ENCODE results near the gene ALPG.
"Not testable (repeated sequence)": the region's sequence is repeated elsewhere in the genome, so short reads cannot be mapped to it uniquely, and the experiment has no call there.

The ALPG gene

GRCh38 chr2:232445149-232445885 lies 38.7 kb downstream of the ALPG start:
- not testable (repeated sequence) for H3K36me3 Mint-ChIP-seq (ENCODE audit: low read depth); H3K27ac Mint-ChIP-seq; H3K4me1 Mint-ChIP-seq (ENCODE audit: low read depth)

GRCh38 chr2:232446266-232446777 lies 39.7 kb downstream of the ALPG start:
- not testable (repeated sequence) for H3K27me3 Mint-ChIP-seq; H3K36me3 Mint-ChIP-seq (ENCODE audit: low read depth)

More at GRCh38 chr2:232445149-232445885, 38.7 kb downstream of the ALPG start:
- H3K4me3 Mint-ChIP-seq, H3K27me3 Mint-ChIP-seq, H3K9me3 Mint-ChIP-seq: not testable (repeated sequence)

GRCh38 chr2:232447091-232447620 lies 40.5 kb downstream of the ALPG start:
- H3K36me3 Mint-ChIP-seq (ENCODE audit: low read depth): no peaks in the 10 kb centered on the region
- H3K27ac Mint-ChIP-seq: no peak overlapping the region
- no peaks in the 10 kb centered on the region for H3K27me3 Mint-ChIP-seq
- H3K4me3 Mint-ChIP-seq: no peak overlapping the region
- no peaks in the 10 kb centered on the region for H3K4me1 Mint-ChIP-seq (ENCODE audit: low read depth)
- H3K9me3 Mint-ChIP-seq: no peaks in the 10 kb centered on the region

More at GRCh38 chr2:232446266-232446777, 39.7 kb downstream of the ALPG start:
- not testable (repeated sequence) for H3K9me3 Mint-ChIP-seq; H3K27ac Mint-ChIP-seq; H3K4me3 Mint-ChIP-seq; H3K4me1 Mint-ChIP-seq (ENCODE audit: low read depth)

- Mint-ChIP-seq H3K36me3 (ENCODE audit: low read depth) (no peaks in the 10 kb centered on the region), H3K27ac (no peak overlapping the region), H3K27me3 (no peaks in the 10 kb centered on the region), H3K9me3 (no peaks in the 10 kb centered on the region), H3K4me1 (ENCODE audit: low read depth) (no peaks in the 10 kb centered on the region), H3K4me3 (no peak overlapping the region)
Observed at GRCh38 chr2:232447638-232448303, 41.1 kb downstream of the ALPG start.

GRCh38 chr2:232448304-232448690 lies 41.7 kb downstream of the ALPG start:
- no peaks in the 10 kb centered on the region for H3K4me1 Mint-ChIP-seq (ENCODE audit: low read depth)
- no peaks in the 10 kb centered on the region for H3K36me3 Mint-ChIP-seq (ENCODE audit: low read depth)
- H3K27ac Mint-ChIP-seq: no peak overlapping the region
- H3K9me3 Mint-ChIP-seq: no peaks in the 10 kb centered on the region
- H3K27me3 Mint-ChIP-seq: no peaks in the 10 kb centered on the region
- H3K4me3 Mint-ChIP-seq: no peak overlapping the region

- Mint-ChIP-seq H3K4me1 (ENCODE audit: low read depth) (no peaks in the 10 kb centered on the region), H3K27me3 (peaks cover 1% of the 10 kb centered on the region), H3K9me3 (no peaks in the 10 kb centered on the region), H3K36me3 (ENCODE audit: low read depth) (no peaks in the 10 kb centered on the region), H3K27ac (no peak overlapping the region), H3K4me3 (no peak overlapping the region)
Observed at GRCh38 chr2:232449964-232450363, 43.3 kb downstream of the ALPG start.

GRCh38 chr2:232451645-232452044 lies 45.0 kb downstream of the ALPG start:
- not testable (repeated sequence) for H3K4me1 Mint-ChIP-seq (ENCODE audit: low read depth); H3K27ac Mint-ChIP-seq; H3K4me3 Mint-ChIP-seq; H3K36me3 Mint-ChIP-seq (ENCODE audit: low read depth); H3K27me3 Mint-ChIP-seq; H3K9me3 Mint-ChIP-seq

GRCh38 chr2:232454630-232455029 lies 48.0 kb downstream of the ALPG start:
- Mint-ChIP-seq H3K4me1 (ENCODE audit: low read depth) (no peaks in the 10 kb centered on the region), H3K27me3 (peaks cover 10% of the 10 kb centered on the region), H3K27ac (no peak overlapping the region), H3K4me3 (no peak overlapping the region), H3K36me3 (ENCODE audit: low read depth) (no peaks in the 10 kb centered on the region), H3K9me3 (no peaks in the 10 kb centered on the region)

- Mint-ChIP-seq H3K4me3 (no peak within 1 kb of the TSS), H3K36me3 (ENCODE audit: low read depth) (no peaks in the 10 kb centered on the region), H3K9me3 (no peaks in the 10 kb centered on the region), H3K27me3 (peaks cover 10% of the 10 kb centered on the region), H3K27ac (no peak within 1 kb of the TSS), H3K4me1 (ENCODE audit: low read depth) (no peaks in the 10 kb centered on the region)
Observed at GRCh38 chr2:232455426-232456255, 49.0 kb downstream of the ALPG start, which contains the start of gene ALPI. TSS of gene ALPI (plus strand) at chr2:232456153. CDS start at chr2:232456200, 47 bp downstream.

- H3K27ac Mint-ChIP-seq: no peak overlapping the region
- no peak overlapping the region for H3K4me3 Mint-ChIP-seq
- no peaks in the 10 kb centered on the region for H3K9me3 Mint-ChIP-seq
- H3K27me3 Mint-ChIP-seq: peaks cover 10% of the 10 kb centered on the region
- H3K36me3 Mint-ChIP-seq (ENCODE audit: low read depth): no peaks in the 10 kb centered on the region
- H3K4me1 Mint-ChIP-seq (ENCODE audit: low read depth): no peaks in the 10 kb centered on the region
Observed at GRCh38 chr2:232456296-232457120, 49.9 kb downstream of the ALPG start.

GRCh38 chr2:232457121-232458011 lies 50.7 kb downstream of the ALPG start:
- Mint-ChIP-seq H3K27me3 (peaks cover 10% of the 10 kb centered on the region), H3K4me1 (ENCODE audit: low read depth) (no peaks in the 10 kb centered on the region), H3K36me3 (ENCODE audit: low read depth) (no peaks in the 10 kb centered on the region), H3K4me3 (no peak overlapping the region), H3K27ac (no peak overlapping the region), H3K9me3 (no peaks in the 10 kb centered on the region)

- Mint-ChIP-seq H3K27me3 (peaks cover 10% of the 10 kb centered on the region), H3K27ac (no peak overlapping the region), H3K36me3 (ENCODE audit: low read depth) (no peaks in the 10 kb centered on the region), H3K4me3 (no peak overlapping the region), H3K4me1 (ENCODE audit: low read depth) (no peaks in the 10 kb centered on the region), H3K9me3 (no peaks in the 10 kb centered on the region)
Observed at GRCh38 chr2:232458051-232458660, 51.5 kb downstream of the ALPG start.

Measured in stimulated activated naive CD8-positive, alpha-beta T cell treated with anti-CD3 and anti-CD28 coated beads, Interleukin-15, Interleukin-2, amounts not matched to agents 100 ng/mL and 50 ng/mL, for 24 hours (primary cell).